Endodermal cell (in vitro differentiated cells): ENCODE measurements around the gene GLYATL3. TPM values are rescaled to one million over a fixed set of nuclear protein-coding genes. Genes with fewer than 3 reads are reported as not detected.

ENCODE experiments used
- DNase-seq: peaks from one replicate; pipeline ENCODE4 v3.0.0-alpha.2; 2017
- H3K27ac ChIP-seq: 2 replicates; pipeline ENCODE4 v1.5.1; 2013; ENCODE audit warnings: mild to moderate bottlenecking, low read depth, low read length, moderate library complexity
- H3K27me3 ChIP-seq: 2 replicates; pipeline ENCODE4 v1.6.1; 2013; ENCODE audit warnings: mild to moderate bottlenecking, low read length, moderate library complexity; ENCODE audit not compliant: insufficient read depth, control insufficient read depth, poor library complexity, severe bottlenecking
- H3K36me3 ChIP-seq: 2 replicates; pipeline ENCODE4 v1.7.0; 2013; ENCODE audit warnings: mild to moderate bottlenecking, low read length, moderate library complexity; ENCODE audit not compliant: control insufficient read depth, insufficient read depth
- H3K4me1 ChIP-seq: one replicate; pipeline ENCODE4 v1.7.0; 2013; ENCODE audit warnings: low read length; ENCODE audit not compliant: control insufficient read depth, insufficient read depth
- H3K4me3 ChIP-seq: 2 replicates; pipeline ENCODE4 v1.5.1; 2013; ENCODE audit warnings: mild to moderate bottlenecking, low read length, moderate library complexity
- H3K9ac ChIP-seq: 2 replicates; pipeline ENCODE4 v1.6.1; 2013; ENCODE audit warnings: mild to moderate bottlenecking, low read length, moderate library complexity; ENCODE audit not compliant: poor library complexity, severe bottlenecking; ENCODE audit errors: extremely low read depth
- H3K9me3 ChIP-seq: 2 replicates; pipeline ENCODE4 v1.6.1; 2013; ENCODE audit warnings: mild to moderate bottlenecking, low read length, moderate library complexity; ENCODE audit not compliant: control insufficient read depth
- H3K27ac Mint-ChIP-seq: 2 replicates; pipeline ENCODE4 v1.8.0; 2020; ENCODE audit warnings: mixed read lengths
- H3K27me3 Mint-ChIP-seq: 2 replicates; pipeline ENCODE4 v1.8.0; 2021; ENCODE audit warnings: mild to moderate bottlenecking, mixed read lengths; ENCODE audit not compliant: insufficient read depth
- H3K36me3 Mint-ChIP-seq: 2 replicates; pipeline ENCODE4 v1.8.0; 2020; ENCODE audit warnings: low read depth, mixed read lengths
- H3K4me1 Mint-ChIP-seq: 2 replicates; pipeline ENCODE4 v1.8.0; 2020; ENCODE audit warnings: mixed read lengths
- H3K4me3 Mint-ChIP-seq: 2 replicates; pipeline ENCODE4 v1.8.0; 2020; ENCODE audit warnings: mild to moderate bottlenecking, moderate library complexity, mixed read lengths
- H3K9me3 Mint-ChIP-seq: 2 replicates; pipeline ENCODE4 v1.8.0; 2020; ENCODE audit warnings: mild to moderate bottlenecking, mixed read lengths
- CTCF ChIP-seq: fragments of 200-600 bp; sonication (generic); conservative IDR thresholded peaks from 2 replicates; pipeline ENCODE4 v1.5.0; 2021; ENCODE audit warnings: antibody characterized with exemption, mild to moderate bottlenecking
- WGBS, 2 experiments: methylation state at CpG; one replicate each; pipeline versions ENCODE4 v1.1.5 to v1.1.7; 2013; ENCODE audit warnings: missing lambda C conversion rate in 2 of 2, mixed read lengths in 1 of 2; ENCODE audit not compliant: insufficient coverage in 1 of 2, insufficient read length in 1 of 2; 5-methylcytosine and 5-hydroxymethylcytosine counted together
- total RNA-seq, 2 donors: library from RNA; stranded (reverse); fragmentation: NEBNext Ultra II Directional in 1 of 2; extraction: Animal tissue kit (Norgen Biotek cat#: 25700) in 1 of 2; gene quantifications; 2 replicates in 1 of 2; 3 replicates in 1 of 2; pipeline ENCODE4 v1.2.1, GENCODE V29; 2021

Gene GLYATL3
- total RNA-seq, 2 donors from 2014 or later: not detected

GRCh38 chr6:49553384-49553783, 53.7 kb downstream of the GLYATL3 start:
- H3K27ac ChIP-seq: no peak overlapping the region
- peaks cover 59% of the 10 kb centered on the region for H3K27me3 ChIP-seq
- H3K4me1 ChIP-seq: peaks cover 4% of the 10 kb centered on the region

GRCh38 chr6:49555951-49556350, 56.2 kb downstream of the GLYATL3 start:
- WGBS, 2 experiments: 68 to 71% methylated on average over 4 of the region's 4 CpGs
- H3K36me3 ChIP-seq: no peaks in the 10 kb centered on the region
- no peaks in the 10 kb centered on the region for H3K9me3 Mint-ChIP-seq
- H3K9me3 ChIP-seq: no peaks in the 10 kb centered on the region
- H3K4me3 Mint-ChIP-seq: no peak overlapping the region
- peaks cover 22% of the 10 kb centered on the region for H3K4me1 Mint-ChIP-seq
- TF ChIP-seq CTCF: no peak
- no peak overlapping the region for H3K9ac ChIP-seq
- peaks cover 94% of the 10 kb centered on the region for H3K27me3 Mint-ChIP-seq
- H3K4me1 ChIP-seq: peaks cover 4% of the 10 kb centered on the region
- no peak overlapping the region for H3K4me3 ChIP-seq
- DNase-seq: no peak
- no peak overlapping the region for H3K27ac ChIP-seq
- no peaks in the 10 kb centered on the region for H3K36me3 Mint-ChIP-seq
- no peak overlapping the region for H3K27ac Mint-ChIP-seq
- peaks cover 48% of the 10 kb centered on the region for H3K27me3 ChIP-seq

More at GRCh38 chr6:49553384-49553783, 53.7 kb downstream of the GLYATL3 start:
- H3K9me3 Mint-ChIP-seq: no peaks in the 10 kb centered on the region
- H3K36me3 ChIP-seq: no peaks in the 10 kb centered on the region
- no peaks in the 10 kb centered on the region for H3K36me3 Mint-ChIP-seq
- no peak for TF ChIP-seq CTCF
- 97% methylated on average over 1 of the region's 1 CpG; no CpG with 5 or more reads in 1 of the 2 experiments for WGBS, 2 experiments
- H3K27ac Mint-ChIP-seq: no peak overlapping the region
- H3K9me3 ChIP-seq: no peaks in the 10 kb centered on the region
- H3K4me1 Mint-ChIP-seq: peaks cover 27% of the 10 kb centered on the region
- no peak overlapping the region for H3K9ac ChIP-seq
- no peak overlapping the region for H3K4me3 Mint-ChIP-seq
- peaks cover 94% of the 10 kb centered on the region for H3K27me3 Mint-ChIP-seq
- no peak for DNase-seq
- no peak overlapping the region for H3K4me3 ChIP-seq

- Histone ChIP-seq H3K27ac (no peak overlapping the region), H3K36me3 (no peaks in the 10 kb centered on the region), H3K27me3 (peaks cover 43% of the 10 kb centered on the region), H3K9ac (no peak overlapping the region), H3K4me1 (peaks cover under 1% of the 10 kb centered on the region), H3K9me3 (no peaks in the 10 kb centered on the region), H3K4me3 (no peak overlapping the region)
- no peaks in the 10 kb centered on the region for H3K36me3 Mint-ChIP-seq
- peaks cover 94% of the 10 kb centered on the region for H3K27me3 Mint-ChIP-seq
- peak; percentile 70 for DNase-seq
- no peak for TF ChIP-seq CTCF
- H3K27ac Mint-ChIP-seq: no peak overlapping the region
- H3K9me3 Mint-ChIP-seq: no peaks in the 10 kb centered on the region
- H3K4me1 Mint-ChIP-seq: peaks cover 17% of the 10 kb centered on the region
- H3K4me3 Mint-ChIP-seq: no peak overlapping the region
Measured at GRCh38 chr6:49556429-49556837, 56.7 kb downstream of the GLYATL3 start.
